Sigmoid colon (tissue), 7 donors: ENCODE results near the gene VIT. TPM values are rescaled to one million over a fixed set of nuclear protein-coding genes. Genes with fewer than 3 reads are reported as not detected.
A peak's percentile ranks its signal among the peaks of the same experiment; 100 is the strongest.

Experiments
- DNase-seq: peaks from one replicate; pipeline ENCODE4 v3.0.0-alpha.2; 2019
- H3K27ac ChIP-seq, 4 donors: fragments of 200-600 bp; sonication (generic); one replicate each; pipeline ENCODE4 v1.5.1; 2016 to 2019; ENCODE audit warnings: mild to moderate bottlenecking in 1 of 4
- H3K27me3 ChIP-seq, 3 donors: fragments of 200-600 bp; sonication (generic); one replicate each; pipeline ENCODE4 v1.5.1; 2019; ENCODE audit warnings: mild to moderate bottlenecking in 1 of 3
- H3K36me3 ChIP-seq, 4 donors: fragments of 200-600 bp; sonication (generic); one replicate each; pipeline ENCODE4 v1.5.1; 2016 to 2019
- H3K4me1 ChIP-seq, 4 donors: fragments of 200-600 bp; sonication (generic); one replicate each; pipeline ENCODE4 v1.5.1; 2017 to 2019
- H3K4me3 ChIP-seq, 4 donors: fragments of 200-600 bp; sonication (generic); one replicate each; pipeline ENCODE4 v1.5.1; 2017 to 2019; ENCODE audit warnings: mild to moderate bottlenecking in 2 of 4, moderate library complexity in 1 of 4
- H3K9me3 ChIP-seq, 4 donors: fragments of 200-600 bp in 3 of 4; sonication (generic) in 3 of 4; one replicate each; pipeline versions ENCODE4 v1.5.1 to v1.6.1; 2013 to 2019
- EP300 ChIP-seq, 4 donors: sonication (generic); formaldehyde crosslinking; IDR thresholded peaks; one replicate each; pipeline ENCODE4 v1.6.1; 2017; ENCODE audit warnings: antibody characterized with exemption in 4 of 4
- POLR2A ChIP-seq, 2 donors: fragments of 450-650 bp; IDR thresholded peaks; one replicate each; pipeline ENCODE4 v1.6.1; 2016; ENCODE audit warnings: antibody characterized with exemption in 2 of 2, mild to moderate bottlenecking in 2 of 2, moderate library complexity in 2 of 2
- POLR2AphosphoS5 ChIP-seq, 4 donors: sonication (generic); formaldehyde crosslinking; IDR thresholded peaks; one replicate each; pipeline ENCODE4 v1.6.1; 2017; ENCODE audit warnings: antibody characterized with exemption in 4 of 4
- WGBS, 2 donors: extraction: QIAGEN DNeasy Blood & Tissue Kit; methylation state at CpG; one replicate each; pipeline ENCODE4 v1.1.7; 2013; 5-methylcytosine and 5-hydroxymethylcytosine counted together
- intact Hi-C: fragments of 100-400 bp; cut with DNase I; formaldehyde crosslinking; loops from one replicate; pipeline ENCODE4 v1.15.1; 2023
- polyA plus RNA-seq, 3 donors: library from polyadenylated mRNA; stranded (reverse); fragments of 200-250 nt; gene quantifications; one replicate each; pipeline ENCODE4 v1.2.3, GENCODE V29; 2013
- total RNA-seq, 4 donors: library from RNA; depleted of rRNA; stranded (reverse); fragments of >200 nt; gene quantifications; one replicate each; pipeline ENCODE4 v1.1.0, GENCODE V29; 2016
- TF ChIP-seq, protein P1 (sequence below), 4 experiments: fragments of 450-650 bp in 3 of 4; fragments of 200-600 bp in 1 of 4; IDR thresholded peaks; one replicate each; pipeline ENCODE4 v1.5.1; 2016 to 2019; ENCODE audit warnings: antibody characterized with exemption in 4 of 4, mild to moderate bottlenecking in 3 of 4, moderate library complexity in 2 of 4
- donor health status: healthy with polysubstance abuse.
- donor health status: Bipolar disorder and iron deficiency.
- donor health status: healthy.

VIT gene
- total and polyA plus RNA-seq, 7 donors = 1.1 to 16.5 (median 9.6) TPM; not detected in 1

DNA sequence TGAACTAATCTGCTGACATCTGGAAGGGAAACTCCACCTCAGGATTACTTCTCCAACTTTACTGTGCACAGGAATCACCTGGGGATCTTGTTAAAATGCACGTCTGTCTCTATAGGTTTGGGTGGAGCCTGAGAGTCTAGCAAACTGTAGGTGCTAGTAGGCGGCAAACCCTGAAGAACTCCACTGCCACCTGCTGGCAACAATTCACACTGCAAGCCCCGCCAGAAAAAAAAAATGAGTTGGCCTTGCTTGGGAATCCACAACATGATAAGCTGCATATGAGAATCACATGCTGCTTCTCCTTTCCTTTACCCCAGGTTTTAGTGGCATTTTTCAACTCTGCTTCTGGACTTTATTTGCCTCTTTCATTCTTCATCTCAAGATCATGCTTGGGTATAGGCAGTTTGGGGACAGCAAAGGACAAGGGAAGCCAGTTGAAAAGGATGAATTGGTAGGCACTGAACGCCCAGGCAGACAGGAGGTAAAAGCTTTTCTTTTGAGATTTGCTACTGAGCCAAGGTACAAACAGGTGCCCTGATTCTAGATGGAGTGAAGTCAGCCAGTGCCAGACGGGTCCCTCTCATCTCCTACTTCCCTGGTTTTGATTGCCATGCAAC lies 88.8 kb downstream of the VIT start:
- Histone ChIP-seq H3K9me3 (no peaks in the 10 kb centered on the region), H3K27me3 (peaks cover 0 to 4% (median 0%) of the 10 kb centered on the region in 3 donors), H3K36me3 (no peaks in the 10 kb centered on the region), H3K27ac (no peak overlapping the region), H3K4me1 (no peaks in the 10 kb centered on the region), H3K4me3 (no peak overlapping the region)
- TF ChIP-seq, protein P1, sequence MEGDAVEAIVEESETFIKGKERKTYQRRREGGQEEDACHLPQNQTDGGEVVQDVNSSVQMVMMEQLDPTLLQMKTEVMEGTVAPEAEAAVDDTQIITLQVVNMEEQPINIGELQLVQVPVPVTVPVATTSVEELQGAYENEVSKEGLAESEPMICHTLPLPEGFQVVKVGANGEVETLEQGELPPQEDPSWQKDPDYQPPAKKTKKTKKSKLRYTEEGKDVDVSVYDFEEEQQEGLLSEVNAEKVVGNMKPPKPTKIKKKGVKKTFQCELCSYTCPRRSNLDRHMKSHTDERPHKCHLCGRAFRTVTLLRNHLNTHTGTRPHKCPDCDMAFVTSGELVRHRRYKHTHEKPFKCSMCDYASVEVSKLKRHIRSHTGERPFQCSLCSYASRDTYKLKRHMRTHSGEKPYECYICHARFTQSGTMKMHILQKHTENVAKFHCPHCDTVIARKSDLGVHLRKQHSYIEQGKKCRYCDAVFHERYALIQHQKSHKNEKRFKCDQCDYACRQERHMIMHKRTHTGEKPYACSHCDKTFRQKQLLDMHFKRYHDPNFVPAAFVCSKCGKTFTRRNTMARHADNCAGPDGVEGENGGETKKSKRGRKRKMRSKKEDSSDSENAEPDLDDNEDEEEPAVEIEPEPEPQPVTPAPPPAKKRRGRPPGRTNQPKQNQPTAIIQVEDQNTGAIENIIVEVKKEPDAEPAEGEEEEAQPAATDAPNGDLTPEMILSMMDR (IDR thresholded peaks at IDR 0.05) = peak; percentile 49 to 96 (median 79)
- TF ChIP-seq POLR2A (IDR thresholded peaks at IDR 0.05) = no peak
- 19 to 30% methylated on average over 5 of the region's 5 CpGs for WGBS, 2 donors
- intact Hi-C loops = loop anchor here (10.0 kb wide), 1 partner anchor 220 kb away; no protein-coding TSS in a partner anchor
- DNase-seq = no peak

- 72 to 87% methylated on average over 11 of the region's 11 CpGs for WGBS, 2 donors
- no peak for TF ChIP-seq EP300 (IDR thresholded peaks at IDR 0.05)
- no peak for TF ChIP-seq POLR2A (IDR thresholded peaks at IDR 0.05)
- no peak for TF ChIP-seq POLR2AphosphoS5 (IDR thresholded peaks at IDR 0.05)
- TF ChIP-seq, protein P1 (IDR thresholded peaks at IDR 0.05) = no peak
Measured at GRCh38 chr2:36789181-36789804, 92.8 kb downstream of the VIT start.

DNA sequence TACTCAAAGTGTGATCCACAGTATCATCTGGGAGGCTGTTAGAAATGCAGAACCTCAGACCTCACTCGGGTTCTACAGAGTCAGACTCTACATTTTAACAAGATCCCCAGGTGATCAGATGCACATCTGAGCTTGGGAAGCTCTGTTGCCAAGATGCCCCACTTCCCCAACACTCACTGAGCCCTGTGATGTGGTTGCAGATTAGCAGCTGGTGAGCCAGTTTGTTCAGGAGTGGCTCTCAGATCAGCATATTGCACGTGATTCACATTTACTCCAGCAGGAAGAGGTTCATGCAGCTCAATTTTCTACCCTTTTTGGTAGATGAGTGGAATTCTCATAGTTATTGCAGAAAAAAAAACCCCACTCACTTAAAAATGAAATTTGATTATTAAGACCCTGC lies 96.4 kb downstream of the VIT start:
- Histone ChIP-seq H3K36me3 (no peaks in the 10 kb centered on the region), H3K27ac (no peak overlapping the region), H3K9me3 (no peaks in the 10 kb centered on the region), H3K4me3 (no peak overlapping the region), H3K4me1 (no peaks in the 10 kb centered on the region), H3K27me3 (peaks cover 0 to under 1% (median 0%) of the 10 kb centered on the region in 3 donors)
- no peak for DNase-seq
- 30 to 35% methylated on average over 2 of the region's 2 CpGs for WGBS, 2 donors
- intact Hi-C loops = no loop called here
- TF ChIP-seq POLR2A (IDR thresholded peaks at IDR 0.05) (no peak), EP300 (IDR thresholded peaks at IDR 0.05) (no peak), POLR2AphosphoS5 (IDR thresholded peaks at IDR 0.05) (no peak)
- TF ChIP-seq, protein P1 (IDR thresholded peaks at IDR 0.05) = no peak

More at GRCh38 chr2:36789181-36789804, 92.8 kb downstream of the VIT start:
- no peak overlapping the region for H3K4me3 ChIP-seq
- no peak for DNase-seq
- H3K4me1 ChIP-seq = no peaks in the 10 kb centered on the region
- no peaks in the 10 kb centered on the region for H3K36me3 ChIP-seq
- no peaks in the 10 kb centered on the region for H3K9me3 ChIP-seq
- intact Hi-C loops = loop anchor here (10.0 kb wide), 1 partner anchor 216 kb away; no protein-coding TSS in a partner anchor
- H3K27ac ChIP-seq = no peak overlapping the region
- H3K27me3 ChIP-seq = peaks cover 0 to 4% (median 0%) of the 10 kb centered on the region in 3 donors

- Histone ChIP-seq H3K4me3 (no peak overlapping the region), H3K4me1 (no peaks in the 10 kb centered on the region), H3K9me3 (no peaks in the 10 kb centered on the region), H3K27ac (no peak overlapping the region), H3K27me3 (no peaks in the 10 kb centered on the region), H3K36me3 (no peaks in the 10 kb centered on the region)
- 81% methylated on average over 6 of the region's 6 CpGs for WGBS, 2 donors
- no peak for DNase-seq
- intact Hi-C loops = no loop called here
- TF ChIP-seq POLR2A (IDR thresholded peaks at IDR 0.05) (no peak), EP300 (IDR thresholded peaks at IDR 0.05) (no peak), POLR2AphosphoS5 (IDR thresholded peaks at IDR 0.05) (no peak)
- TF ChIP-seq, protein P1 (IDR thresholded peaks at IDR 0.05) = no peak
Measured at GRCh38 chr2:36797324-36798070, 101.0 kb downstream of the VIT start.
